ENCODE data around the gene RAET1G. TPM values are rescaled to one million over a fixed set of nuclear protein-coding genes. Genes with fewer than 3 reads are reported as not detected.
"Not testable (repeated sequence)": the region's sequence is repeated elsewhere in the genome, so short reads cannot be mapped to it uniquely, and the experiment has no call there.

Gene RAET1G
- total RNA-seq, 1 donor from 2014 or later, result 1.2 TPM

DNA sequence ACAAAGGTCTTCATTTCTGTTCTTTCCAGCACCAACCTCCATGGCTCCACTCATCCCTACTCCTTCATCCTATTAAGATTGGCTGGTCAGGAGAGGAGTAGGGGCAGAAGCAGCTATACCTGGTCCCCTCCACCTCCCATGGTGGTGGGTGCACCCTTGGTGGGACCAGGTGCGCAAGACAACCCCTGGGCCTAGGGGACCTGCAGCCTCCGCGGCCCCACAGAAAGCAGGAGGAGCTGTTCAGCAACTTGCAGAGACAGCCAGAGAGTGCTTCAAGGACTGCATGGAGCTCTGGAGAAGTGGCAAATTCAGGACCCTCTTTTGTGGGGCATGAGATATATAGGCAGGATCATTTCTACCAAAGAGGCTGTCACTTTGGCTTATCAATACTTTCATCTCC lies 28.7 kb upstream of the RAET1G start:
- peaks cover 58% of the 10 kb centered on the region for H3K27me3 ChIP-seq
- H3K27ac ChIP-seq, result no peak overlapping the region
- H3K4me1 ChIP-seq, result no peaks in the 10 kb centered on the region
- H3K9me3 ChIP-seq, result no peaks in the 10 kb centered on the region
- H3K4me3 ChIP-seq, result no peak overlapping the region
- DNase-seq, result no peak
- H3K36me3 ChIP-seq, result no peaks in the 10 kb centered on the region
- no peak for TF ChIP-seq CTCF (IDR thresholded peaks at IDR 0.05)
- intact Hi-C loops (cut with DNase I), result no loop called here
- ATAC-seq, result no peak

DNA sequence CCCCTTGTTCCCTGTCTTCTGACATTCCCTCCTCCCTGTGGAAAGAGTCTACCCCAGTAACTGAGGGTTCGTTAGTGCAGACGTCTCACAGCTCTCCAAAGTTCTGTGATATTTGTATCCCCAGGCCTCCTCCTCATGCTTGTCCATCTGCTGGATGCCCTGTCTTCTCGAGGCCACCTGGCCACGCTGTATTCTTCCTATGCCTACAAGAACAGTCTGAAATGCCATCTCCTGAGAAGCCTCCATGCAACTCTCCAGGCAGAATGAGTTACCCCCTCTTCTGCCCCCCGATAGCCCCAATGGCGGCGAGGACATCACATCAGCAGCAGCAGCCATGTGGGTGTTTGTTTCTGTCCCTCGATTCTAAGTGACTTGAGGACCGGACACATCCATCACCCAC lies 28.2 kb upstream of the RAET1G start:
- no peak overlapping the region for H3K27ac ChIP-seq
- H3K9me3 ChIP-seq, result no peaks in the 10 kb centered on the region
- no peaks in the 10 kb centered on the region for H3K36me3 ChIP-seq
- DNase-seq (no peak), ATAC-seq (no peak)
- intact Hi-C loops (cut with DNase I), result no loop called here
- H3K27me3 ChIP-seq, result peaks cover 55% of the 10 kb centered on the region
- no peaks in the 10 kb centered on the region for H3K4me1 ChIP-seq
- H3K4me3 ChIP-seq, result no peak overlapping the region
- no peak for TF ChIP-seq CTCF (IDR thresholded peaks at IDR 0.05)

DNA sequence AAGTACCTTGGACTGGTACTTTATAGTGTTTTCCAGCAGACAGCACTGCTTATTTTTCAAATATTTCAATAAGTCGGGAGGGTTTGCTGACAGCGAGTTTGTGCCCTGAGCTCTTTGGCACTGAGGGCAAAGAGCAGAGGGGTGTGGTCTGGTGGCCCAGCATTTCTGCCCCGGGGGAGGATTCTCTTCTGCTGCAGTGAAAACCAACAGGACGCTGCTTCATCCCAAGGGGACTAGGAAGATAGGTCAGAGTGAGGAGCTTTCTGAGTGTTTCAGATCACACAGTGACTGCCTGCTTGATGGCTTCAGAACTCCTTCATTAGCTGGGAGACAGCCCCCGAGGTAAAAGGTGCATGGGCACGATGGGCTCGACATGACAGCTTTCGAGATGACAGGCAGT lies 27.5 kb upstream of the RAET1G start:
- no peak overlapping the region for H3K4me3 ChIP-seq
- intact Hi-C loops (cut with DNase I), result no loop called here
- DNase-seq (no peak), ATAC-seq (no peak)
- no peaks in the 10 kb centered on the region for H3K9me3 ChIP-seq
- H3K27ac ChIP-seq, result no peak overlapping the region
- no peaks in the 10 kb centered on the region for H3K36me3 ChIP-seq
- TF ChIP-seq CTCF (IDR thresholded peaks at IDR 0.05), result no peak
- H3K4me1 ChIP-seq, result no peaks in the 10 kb centered on the region
- H3K27me3 ChIP-seq, result peaks cover 49% of the 10 kb centered on the region

DNA sequence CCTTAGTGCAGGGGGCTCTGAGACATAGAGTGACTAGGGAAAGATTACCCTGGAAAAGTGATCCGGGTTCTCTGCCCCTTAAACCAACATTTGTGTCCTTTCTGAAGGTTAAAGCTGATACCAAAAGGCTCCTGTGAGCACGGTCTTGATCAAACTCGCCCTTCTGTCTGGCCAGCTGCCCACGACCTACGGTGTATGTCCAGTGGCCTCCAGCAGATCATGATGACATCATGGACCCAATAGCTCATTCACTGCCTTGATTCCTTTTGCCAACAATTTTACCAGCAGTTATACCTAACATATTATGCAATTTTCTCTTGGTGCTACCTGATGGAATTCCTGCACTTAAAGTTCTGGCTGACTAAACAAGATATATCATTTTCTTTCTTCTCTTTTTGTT lies 25.7 kb upstream of the RAET1G start:
- peaks cover 34% of the 10 kb centered on the region for H3K27me3 ChIP-seq
- no peak overlapping the region for H3K27ac ChIP-seq
- no peaks in the 10 kb centered on the region for H3K9me3 ChIP-seq
- no peak for TF ChIP-seq CTCF (IDR thresholded peaks at IDR 0.05)
- ATAC-seq (no peak), DNase-seq (no peak)
- intact Hi-C loops (cut with DNase I), result no loop called here
- no peak overlapping the region for H3K4me3 ChIP-seq
- H3K36me3 ChIP-seq, result no peaks in the 10 kb centered on the region
- H3K4me1 ChIP-seq, result no peaks in the 10 kb centered on the region

DNA sequence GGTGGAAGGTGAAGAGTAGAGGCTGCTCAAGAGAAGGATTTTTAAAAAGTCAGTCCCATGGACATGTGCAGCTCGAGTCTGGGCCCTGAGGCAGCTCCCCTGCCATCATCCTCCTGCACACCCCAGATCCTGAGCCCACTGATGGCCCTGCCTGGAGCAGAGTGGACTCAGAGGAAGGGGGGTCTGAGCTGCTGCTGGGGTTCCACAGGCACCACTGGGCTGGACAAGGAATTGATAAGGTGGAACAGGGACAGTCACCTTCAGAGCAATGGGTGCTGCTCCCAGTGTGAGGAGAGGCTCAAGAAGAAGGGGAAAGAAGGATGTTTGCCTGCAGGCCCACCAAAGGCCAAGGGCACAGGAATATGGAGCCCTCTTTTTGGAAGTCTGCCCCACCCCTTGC lies 25.1 kb upstream of the RAET1G start:
- DNase-seq (no peak), ATAC-seq (no peak)
- Histone ChIP-seq H3K36me3 (no peaks in the 10 kb centered on the region), H3K27ac (no peak overlapping the region), H3K9me3 (no peaks in the 10 kb centered on the region), H3K4me3 (no peak overlapping the region), H3K27me3 (peaks cover 28% of the 10 kb centered on the region), H3K4me1 (no peaks in the 10 kb centered on the region)
- intact Hi-C loops (cut with DNase I), result no loop called here
- TF ChIP-seq CTCF (IDR thresholded peaks at IDR 0.05), result no peak

- H3K27me3 ChIP-seq, result peaks cover 23% of the 10 kb centered on the region
- H3K27ac ChIP-seq; H3K9me3 ChIP-seq; ATAC-seq; DNase-seq; H3K4me1 ChIP-seq; H3K4me3 ChIP-seq; intact Hi-C loops (cut with DNase I); H3K36me3 ChIP-seq: not testable (repeated sequence)
Measured at GRCh38 chr6:149947533-149947932, 24.6 kb upstream of the RAET1G start.

- H3K4me1 ChIP-seq; H3K4me3 ChIP-seq; H3K36me3 ChIP-seq; H3K27ac ChIP-seq; H3K9me3 ChIP-seq; DNase-seq; intact Hi-C loops (cut with DNase I); ATAC-seq: not testable (repeated sequence)
- peaks cover 19% of the 10 kb centered on the region for H3K27me3 ChIP-seq
Measured at GRCh38 chr6:149946631-149947030, 23.7 kb upstream of the RAET1G start.

GRCh38 chr6:149945276-149945675 lies 22.4 kb upstream of the RAET1G start:
- H3K36me3 ChIP-seq; H3K9me3 ChIP-seq; DNase-seq; H3K4me3 ChIP-seq; intact Hi-C loops (cut with DNase I); H3K27ac ChIP-seq; ATAC-seq: not testable (repeated sequence)
- H3K27me3 ChIP-seq, result peaks cover 18% of the 10 kb centered on the region
- peaks cover 11% of the 10 kb centered on the region for H3K4me1 ChIP-seq

DNA sequence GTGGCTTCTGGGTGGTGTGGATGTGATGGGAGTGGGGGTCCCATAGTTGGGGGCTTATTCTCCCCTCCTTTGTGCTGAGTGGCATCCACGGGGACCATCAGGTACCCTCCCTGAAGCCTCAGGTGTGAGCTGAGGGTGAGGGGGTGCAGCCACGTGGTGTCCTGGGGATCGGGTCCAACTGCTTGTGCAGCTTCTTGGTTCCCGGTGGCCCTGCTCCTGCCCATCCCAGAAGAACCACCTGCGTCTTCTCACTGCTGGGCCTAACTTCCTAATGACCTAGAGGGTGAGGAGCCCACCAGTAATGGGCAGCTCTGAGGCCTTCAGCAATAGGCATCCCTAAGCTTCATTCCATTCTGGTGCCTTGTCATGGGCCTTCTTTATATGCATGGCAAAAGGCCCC lies 20.4 kb upstream of the RAET1G start:
- H3K4me3 ChIP-seq; H3K36me3 ChIP-seq; ATAC-seq; H3K9me3 ChIP-seq; intact Hi-C loops (cut with DNase I); H3K27ac ChIP-seq; DNase-seq: not testable (repeated sequence)
- Histone ChIP-seq H3K27me3 (peaks cover 38% of the 10 kb centered on the region), H3K4me1 (peaks cover 20% of the 10 kb centered on the region)
